ENCODE measurements around the gene PTHLH.

PTHLH gene

DNA sequence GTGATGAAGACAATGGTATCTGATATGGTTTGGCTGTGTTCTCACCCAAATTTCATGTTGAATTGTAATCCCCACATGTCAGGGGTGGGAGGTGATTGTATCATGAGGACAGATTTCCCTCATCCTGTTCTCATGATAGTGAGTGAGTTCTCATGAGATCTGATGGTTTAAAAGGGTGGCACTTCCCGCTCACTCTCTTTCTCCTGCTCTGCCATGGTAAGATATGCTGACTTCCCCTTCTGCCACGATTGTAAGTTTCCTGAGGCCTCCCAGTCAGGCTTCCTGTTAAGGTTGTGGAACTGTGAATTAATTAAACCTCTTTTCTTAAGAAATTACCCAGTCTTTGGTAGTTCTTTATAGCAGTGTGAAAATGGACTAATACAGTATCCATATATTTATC, 25.6 kb upstream of the PTHLH start:
- no peak overlapping the region for H3K4me3 ChIP-seq (replicated peaks; ENCODE audit: low read depth, low read length)
- DNase-seq (ENCODE audit: extremely low read depth, insufficient read length) = no peak
- H3K27me3 ChIP-seq (replicated peaks; ENCODE audit: control insufficient read depth, insufficient read depth, low read length) = no peaks in the 10 kb centered on the region
- H3K36me3 ChIP-seq (ENCODE audit: control insufficient read depth, insufficient read depth, low read length) = no peaks in the 10 kb centered on the region
- TF ChIP-seq, protein P1, sequence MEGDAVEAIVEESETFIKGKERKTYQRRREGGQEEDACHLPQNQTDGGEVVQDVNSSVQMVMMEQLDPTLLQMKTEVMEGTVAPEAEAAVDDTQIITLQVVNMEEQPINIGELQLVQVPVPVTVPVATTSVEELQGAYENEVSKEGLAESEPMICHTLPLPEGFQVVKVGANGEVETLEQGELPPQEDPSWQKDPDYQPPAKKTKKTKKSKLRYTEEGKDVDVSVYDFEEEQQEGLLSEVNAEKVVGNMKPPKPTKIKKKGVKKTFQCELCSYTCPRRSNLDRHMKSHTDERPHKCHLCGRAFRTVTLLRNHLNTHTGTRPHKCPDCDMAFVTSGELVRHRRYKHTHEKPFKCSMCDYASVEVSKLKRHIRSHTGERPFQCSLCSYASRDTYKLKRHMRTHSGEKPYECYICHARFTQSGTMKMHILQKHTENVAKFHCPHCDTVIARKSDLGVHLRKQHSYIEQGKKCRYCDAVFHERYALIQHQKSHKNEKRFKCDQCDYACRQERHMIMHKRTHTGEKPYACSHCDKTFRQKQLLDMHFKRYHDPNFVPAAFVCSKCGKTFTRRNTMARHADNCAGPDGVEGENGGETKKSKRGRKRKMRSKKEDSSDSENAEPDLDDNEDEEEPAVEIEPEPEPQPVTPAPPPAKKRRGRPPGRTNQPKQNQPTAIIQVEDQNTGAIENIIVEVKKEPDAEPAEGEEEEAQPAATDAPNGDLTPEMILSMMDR (IDR thresholded peaks at IDR 0.05; ENCODE audit: insufficient read depth, low read length, poor library complexity, severe bottlenecking) = no peak

GRCh38 chr12:27996761-27997160, 24.2 kb upstream of the PTHLH start:
- DNase-seq (ENCODE audit: extremely low read depth, insufficient read length) = no peak
- Histone ChIP-seq H3K27me3 (replicated peaks; ENCODE audit: control insufficient read depth, insufficient read depth, low read length) (no peaks in the 10 kb centered on the region), H3K36me3 (ENCODE audit: control insufficient read depth, insufficient read depth, low read length) (no peaks in the 10 kb centered on the region), H3K4me3 (replicated peaks; ENCODE audit: low read depth, low read length) (no peak overlapping the region)
- TF ChIP-seq, protein P1 (IDR thresholded peaks at IDR 0.05; ENCODE audit: insufficient read depth, low read length, poor library complexity, severe bottlenecking) = no peak

DNA sequence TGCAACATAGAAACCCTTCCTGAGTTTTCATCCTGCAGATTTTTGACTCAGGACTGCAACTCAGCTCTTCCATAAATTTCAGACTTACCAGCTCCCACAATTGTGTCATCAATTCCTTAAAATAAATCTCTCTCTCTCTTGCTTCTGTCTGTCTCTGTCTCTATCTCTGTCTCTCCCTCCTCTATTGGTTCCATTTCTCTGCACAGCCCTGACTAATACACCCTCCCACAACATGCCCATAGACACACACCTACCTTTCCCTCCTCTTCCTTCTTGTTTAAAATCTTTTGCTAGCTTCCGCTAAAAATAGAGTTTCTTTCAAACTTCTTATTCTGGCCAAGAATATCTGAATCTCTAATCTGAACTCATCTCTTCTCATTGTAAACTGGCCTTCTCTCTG, 22.9 kb upstream of the PTHLH start:
- TF ChIP-seq, protein P1 (IDR thresholded peaks at IDR 0.05; ENCODE audit: insufficient read depth, low read length, poor library complexity, severe bottlenecking) = no peak
- H3K36me3 ChIP-seq (ENCODE audit: control insufficient read depth, insufficient read depth, low read length) = no peaks in the 10 kb centered on the region
- DNase-seq (ENCODE audit: extremely low read depth, insufficient read length) = no peak
- H3K4me3 ChIP-seq (replicated peaks; ENCODE audit: low read depth, low read length) = no peak overlapping the region
- no peaks in the 10 kb centered on the region for H3K27me3 ChIP-seq (replicated peaks; ENCODE audit: control insufficient read depth, insufficient read depth, low read length)

DNA sequence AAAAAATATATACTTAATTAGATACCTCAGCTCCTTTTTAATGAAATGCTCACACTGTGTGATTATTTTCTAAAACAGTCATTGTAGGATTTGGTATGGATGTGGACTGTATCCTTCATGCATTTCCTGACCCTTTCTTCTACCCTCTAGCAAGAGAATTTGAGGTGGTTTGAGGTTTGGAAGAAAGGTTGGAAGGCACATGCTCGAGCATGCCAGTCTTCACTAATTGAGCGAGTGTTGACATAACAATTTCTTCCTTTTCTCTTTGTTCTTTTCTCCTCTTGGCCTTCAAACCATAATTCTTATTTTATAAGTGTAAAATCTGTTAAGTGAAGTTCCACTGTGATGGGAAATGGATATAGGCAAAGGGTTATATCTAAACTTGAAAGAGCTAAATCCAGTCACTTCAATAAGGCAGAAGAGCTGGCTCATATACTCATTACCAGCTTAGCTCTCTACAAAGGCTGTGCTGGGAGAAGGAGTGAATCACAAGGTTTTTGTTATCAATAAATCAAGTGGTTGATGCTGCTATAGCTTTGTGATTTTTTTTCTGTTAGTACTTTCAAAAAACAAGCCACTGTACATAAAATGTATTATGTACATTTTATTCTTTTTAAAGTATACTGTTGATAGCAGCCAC, 16.2 kb upstream of the PTHLH start:
- TF ChIP-seq, protein P1 (IDR thresholded peaks at IDR 0.05; ENCODE audit: insufficient read depth, low read length, poor library complexity, severe bottlenecking) = no peak
- DNase-seq (ENCODE audit: extremely low read depth, insufficient read length) = no peak
- Histone ChIP-seq H3K4me3 (replicated peaks; ENCODE audit: low read depth, low read length) (no peak overlapping the region), H3K27me3 (replicated peaks; ENCODE audit: control insufficient read depth, insufficient read depth, low read length) (no peaks in the 10 kb centered on the region), H3K36me3 (ENCODE audit: control insufficient read depth, insufficient read depth, low read length) (no peaks in the 10 kb centered on the region)

- Histone ChIP-seq H3K4me3 (replicated peaks; ENCODE audit: low read depth, low read length) (no peak overlapping the region), H3K36me3 (ENCODE audit: control insufficient read depth, insufficient read depth, low read length) (no peaks in the 10 kb centered on the region), H3K27me3 (replicated peaks; ENCODE audit: control insufficient read depth, insufficient read depth, low read length) (no peaks in the 10 kb centered on the region)
- DNase-seq (ENCODE audit: extremely low read depth, insufficient read length) = no peak
- TF ChIP-seq, protein P1 (IDR thresholded peaks at IDR 0.05; ENCODE audit: insufficient read depth, low read length, poor library complexity, severe bottlenecking) = no peak
These were observed 14.8 kb upstream of the PTHLH start for GRCh38 chr12:27987331-27987730.

GRCh38 chr12:27984275-27984674, 11.7 kb upstream of the PTHLH start:
- no peaks in the 10 kb centered on the region for H3K36me3 ChIP-seq (ENCODE audit: control insufficient read depth, insufficient read depth, low read length)

More at GRCh38 chr12:27984275-27984674, 11.7 kb upstream of the PTHLH start:
- H3K27me3 ChIP-seq (replicated peaks; ENCODE audit: control insufficient read depth, insufficient read depth, low read length) = no peaks in the 10 kb centered on the region
- TF ChIP-seq, protein P1 (IDR thresholded peaks at IDR 0.05; ENCODE audit: insufficient read depth, low read length, poor library complexity, severe bottlenecking) = no peak
- DNase-seq (ENCODE audit: extremely low read depth, insufficient read length) = no peak
- H3K4me3 ChIP-seq (replicated peaks; ENCODE audit: low read depth, low read length) = no peak overlapping the region
